Transverse colon (tissue), 4 donors: Measurements from ENCODE around the gene GPSM1. TPM values are rescaled to one million over a fixed set of nuclear protein-coding genes. Genes with fewer than 3 reads are reported as not detected.
"Not testable (repeated sequence)": the region's sequence is repeated elsewhere in the genome, so short reads cannot be mapped to it uniquely, and the experiment has no call there.

Experiments used
- DNase-seq: peaks from one replicate; pipeline ENCODE4 v3.0.0-alpha.2; 2019
- H3K27ac ChIP-seq, 4 donors: fragments of 200-600 bp; sonication (generic); 2 replicates each; pipeline ENCODE4 v1.5.1; 2016 to 2018; ENCODE audit warnings: inconsistent platforms in 4 of 4
- H3K27me3 ChIP-seq: fragments of 200-600 bp; sonication (generic); 2 replicates; pipeline ENCODE4 v1.5.1; 2017; ENCODE audit warnings: inconsistent platforms
- H3K36me3 ChIP-seq, 4 donors: fragments of 200-600 bp; sonication (generic); 2 replicates each; pipeline ENCODE4 v1.5.1; 2017 to 2019; ENCODE audit warnings: inconsistent platforms in 4 of 4
- H3K4me1 ChIP-seq, 4 donors: fragments of 200-600 bp; sonication (generic); 2 replicates each; pipeline ENCODE4 v1.5.1; 2017 to 2020; ENCODE audit warnings: inconsistent platforms in 4 of 4
- H3K4me3 ChIP-seq, 4 donors: fragments of 200-600 bp; sonication (generic); 1 replicate in 1 of 4; 2 replicates in 3 of 4; pipeline versions ENCODE4 v1.5.1 to v1.6.1; 2017 to 2019; ENCODE audit warnings: inconsistent platforms in 4 of 4
- H3K9me3 ChIP-seq, 2 donors: fragments of 200-600 bp; sonication (generic); 2 replicates each; pipeline ENCODE4 v1.5.1; 2017 to 2019; ENCODE audit warnings: inconsistent platforms in 2 of 2
- CTCF ChIP-seq, 5 experiments: fragments of 200-600 bp in 3 of 5; fragments of 450-650 bp in 2 of 5; sonication (generic) in 3 of 5; IDR thresholded peaks; 1 replicate in 2 of 5; 2 replicates in 3 of 5; pipeline ENCODE4 v1.5.1; 2016 to 2017; ENCODE audit warnings: antibody characterized with exemption in 5 of 5, inconsistent platforms in 3 of 5, mild to moderate bottlenecking in 2 of 5, moderate library complexity in 1 of 5
- EP300 ChIP-seq: sonication (generic); formaldehyde crosslinking; IDR thresholded peaks from one replicate; pipeline ENCODE4 v1.6.1; 2017; ENCODE audit warnings: antibody characterized with exemption, low read depth
- POLR2A ChIP-seq: fragments of 450-650 bp; IDR thresholded peaks from one replicate; pipeline ENCODE4 v1.6.1; 2016; ENCODE audit warnings: antibody characterized with exemption, mild to moderate bottlenecking, moderate library complexity
- POLR2AphosphoS5 ChIP-seq, 3 donors: sonication (generic); formaldehyde crosslinking; IDR thresholded peaks; one replicate each; pipeline ENCODE4 v1.6.1; 2016; ENCODE audit warnings: antibody characterized with exemption in 3 of 3
- WGBS, 2 donors: methylation state at CpG; one replicate each; pipeline ENCODE4 v1.1.5; 2018; ENCODE audit warnings: low coverage in 1 of 2; 5-methylcytosine and 5-hydroxymethylcytosine counted together
- in situ Hi-C, 4 donors: fragments of 200-750 bp; cut with MboI; loops; one replicate each; pipeline versions ENCODE4 v1.15.0 to v1.15.1; 2017; ENCODE audit warnings: low sequenced_read_pairs in 3 of 4, low pct_ligation_motif_present in 1 of 4, low pct_unique_long_range_greater_than_20kb in 1 of 4
- intact Hi-C: fragments of 100-400 bp; cut with DNase I; formaldehyde crosslinking; loops from one replicate; pipeline ENCODE4 v1.15.1; 2023; ENCODE audit warnings: low total_unique reads
- total RNA-seq, 4 donors: library from RNA; depleted of rRNA; stranded (reverse); fragments of >200 nt; gene quantifications; one replicate each; pipeline ENCODE4 v1.1.0, GENCODE V29; 2016

Gene GPSM1
- total RNA-seq, 4 donors from 2014 or later, result 2.3 to 8.6 (median 7.0) TPM

GRCh38 chr9:136403915-136404800 lies 76.8 kb downstream of the GPSM1 start:
- intact Hi-C loops, result loop anchor here (10.0 kb wide), 1 partner anchor 69 kb away; no protein-coding TSS in a partner anchor
- no peak overlapping the region for H3K4me3 ChIP-seq
- WGBS, 2 donors, result 79 to 100% methylated on average over 1 to 32 of the region's 32 CpGs
- no peak for DNase-seq
- peak overlapping the region in 1 of 4 donors; percentile 40 for H3K27ac ChIP-seq
- H3K9me3 ChIP-seq, result no peaks in the 10 kb centered on the region
- peaks cover 0 to 30% (median 6%) of the 10 kb centered on the region in 4 donors for H3K36me3 ChIP-seq
- H3K27me3 ChIP-seq, result no peaks in the 10 kb centered on the region
- peaks cover 12 to 17% (median 14%) of the 10 kb centered on the region in 4 donors for H3K4me1 ChIP-seq
- TF ChIP-seq CTCF (IDR thresholded peaks at IDR 0.05), result no peak
- no peak for TF ChIP-seq POLR2A
- no peak for TF ChIP-seq POLR2AphosphoS5 (IDR thresholded peaks at IDR 0.05)
- no peak for TF ChIP-seq EP300
- in situ Hi-C loops, result no loop called here

GRCh38 chr9:136404801-136405136 lies 77.4 kb downstream of the GPSM1 start:
- WGBS, 2 donors, result 83 to 85% methylated on average over 6 to 13 of the region's 14 CpGs
- Histone ChIP-seq H3K36me3 (peaks cover 0 to 30% (median 6%) of the 10 kb centered on the region in 4 donors), H3K9me3 (no peaks in the 10 kb centered on the region), H3K4me1 (peaks cover 14 to 19% (median 16%) of the 10 kb centered on the region in 4 donors), H3K27ac (no peak overlapping the region), H3K27me3 (no peaks in the 10 kb centered on the region), H3K4me3 (no peak overlapping the region)
- in situ Hi-C loops, result no loop called here
- DNase-seq, result no peak
- intact Hi-C loops, result loop anchor here (10.0 kb wide), 1 partner anchor 70 kb away; no protein-coding TSS in a partner anchor
- TF ChIP-seq POLR2A (no peak), EP300 (no peak), CTCF (IDR thresholded peaks at IDR 0.05) (no peak), POLR2AphosphoS5 (IDR thresholded peaks at IDR 0.05) (no peak)

GRCh38 chr9:136405481-136405880 lies 78.1 kb downstream of the GPSM1 start:
- peaks cover 13 to 18% (median 14%) of the 10 kb centered on the region in 4 donors for H3K4me1 ChIP-seq
- TF ChIP-seq EP300, result no peak
- no peak for TF ChIP-seq POLR2A
- no peak for TF ChIP-seq POLR2AphosphoS5 (IDR thresholded peaks at IDR 0.05)
- no peak for TF ChIP-seq CTCF (IDR thresholded peaks at IDR 0.05)
- no peak overlapping the region for H3K4me3 ChIP-seq
- in situ Hi-C loops, result no loop called here
- DNase-seq, result no peak
- intact Hi-C loops, result loop anchor here (10.0 kb wide), 1 partner anchor 71 kb away; no protein-coding TSS in a partner anchor
- H3K9me3 ChIP-seq, result no peaks in the 10 kb centered on the region
- H3K27ac ChIP-seq, result no peak overlapping the region
- WGBS, 2 donors, result 87 to 94% methylated on average over 5 to 7 of the region's 7 CpGs
- no peaks in the 10 kb centered on the region for H3K27me3 ChIP-seq
- H3K36me3 ChIP-seq, result peaks cover 0 to 30% (median 6%) of the 10 kb centered on the region in 4 donors

GRCh38 chr9:136405904-136406303 lies 78.6 kb downstream of the GPSM1 start:
- H3K27ac ChIP-seq, H3K9me3 ChIP-seq, H3K27me3 ChIP-seq, DNase-seq, H3K4me3 ChIP-seq, in situ Hi-C loops: not testable (repeated sequence)
- WGBS, 2 donors, result 92% methylated on average over 10 of the region's 10 CpGs; no CpG with 5 or more reads in 1 of the 2 donors
- H3K36me3 ChIP-seq, result peaks cover 0 to 30% (median 6%) of the 10 kb centered on the region in 4 donors
- intact Hi-C loops, result loop anchor here (10.0 kb wide), 1 partner anchor 71 kb away; no protein-coding TSS in a partner anchor
- H3K4me1 ChIP-seq, result peaks cover 10 to 15% (median 12%) of the 10 kb centered on the region in 4 donors

GRCh38 chr9:136407061-136407460 lies 79.7 kb downstream of the GPSM1 start:
- H3K36me3 ChIP-seq, result peaks cover 0 to 30% (median 6%) of the 10 kb centered on the region in 4 donors
- intact Hi-C loops, result loop anchor here (10.0 kb wide), 1 partner anchor 72 kb away; no protein-coding TSS in a partner anchor

More at GRCh38 chr9:136407061-136407460, 79.7 kb downstream of the GPSM1 start:
- H3K27me3 ChIP-seq, H3K4me3 ChIP-seq, H3K9me3 ChIP-seq, H3K27ac ChIP-seq, DNase-seq, in situ Hi-C loops: not testable (repeated sequence)
- peaks cover 20 to 26% (median 21%) of the 10 kb centered on the region in 4 donors for H3K4me1 ChIP-seq
- WGBS, 2 donors, result 91% methylated on average over 28 of the region's 28 CpGs; no CpG with 5 or more reads in 1 of the 2 donors
